GM18505 (cell line): ENCODE results near the gene WDR19.

ENCODE experiments used
- ATAC-seq: cut with Tn5 transposase; IDR thresholded peaks from one replicate; pipeline ENCODE4 v1.9.1; 2021; ENCODE audit not compliant: unreplicated experiment
- POLR2A ChIP-seq: IDR thresholded peaks from 4 replicates; pipeline ENCODE4 v1.6.1; 2011; ENCODE audit warnings: borderline replicate concordance; ENCODE audit not compliant: insufficient read depth, insufficient read length; ENCODE audit errors: extremely low read depth

Gene WDR19

DNA sequence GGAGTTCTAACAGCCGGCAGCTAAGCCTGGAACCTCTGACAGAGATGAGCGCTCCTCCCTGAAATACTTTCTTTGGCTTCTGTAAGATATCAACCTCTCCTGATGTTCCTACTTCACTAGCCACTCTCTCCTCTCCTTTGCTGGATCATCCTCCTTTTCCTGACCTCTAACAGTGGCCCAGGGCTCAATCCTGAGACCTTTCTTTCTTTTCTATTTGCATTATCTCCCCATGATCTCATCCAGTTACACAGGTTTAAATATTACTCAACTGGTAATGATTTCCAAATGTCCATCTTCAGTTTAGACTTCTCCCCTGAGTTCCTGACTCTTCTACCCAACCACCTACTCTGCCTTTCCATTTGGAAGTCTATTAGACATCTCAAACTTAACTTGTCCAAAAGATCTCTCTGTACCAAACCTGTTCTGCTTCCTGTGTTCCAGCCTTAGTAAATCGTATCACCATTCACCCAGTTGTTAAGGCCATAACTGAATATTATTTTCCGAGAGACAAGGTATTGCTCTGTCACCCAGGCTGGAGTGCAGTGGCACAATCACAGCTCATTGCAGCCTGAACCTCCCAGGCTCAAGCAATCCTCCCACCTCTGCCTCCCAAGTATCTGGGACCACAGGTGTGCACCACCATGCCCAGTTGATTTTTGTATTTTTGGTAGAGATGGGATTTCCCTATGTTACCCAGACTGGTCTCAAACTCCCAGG lies 142.7 kb downstream of the WDR19 start:
- ATAC-seq = no peak

DNA sequence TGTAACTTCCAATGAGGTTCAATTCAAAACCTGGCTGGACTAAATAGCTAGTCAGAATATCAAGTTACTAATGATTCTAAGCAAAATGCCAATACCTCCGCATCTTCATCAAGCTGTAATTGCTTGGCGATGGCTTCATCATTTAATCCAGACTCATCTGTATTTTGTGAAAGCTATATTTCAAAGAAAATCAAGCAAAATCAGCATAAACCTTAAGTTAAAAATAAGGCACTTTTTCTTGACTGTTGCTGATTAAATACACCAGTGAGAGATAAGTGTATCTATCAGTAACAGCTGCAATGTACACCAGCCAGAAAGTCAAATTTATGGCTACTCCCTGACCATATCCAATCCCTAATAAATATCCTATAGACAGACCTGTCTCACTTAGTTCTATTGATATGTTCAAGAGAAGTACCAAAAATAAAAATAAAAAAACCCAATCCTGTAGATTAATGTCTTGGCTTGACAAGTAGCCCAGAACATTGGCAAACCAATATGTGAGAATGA lies 144.2 kb downstream of the WDR19 start:
- ATAC-seq = no peak

More for the DNA sequence above, 142.7 kb downstream of the WDR19 start:
- no peak for TF ChIP-seq POLR2A

DNA sequence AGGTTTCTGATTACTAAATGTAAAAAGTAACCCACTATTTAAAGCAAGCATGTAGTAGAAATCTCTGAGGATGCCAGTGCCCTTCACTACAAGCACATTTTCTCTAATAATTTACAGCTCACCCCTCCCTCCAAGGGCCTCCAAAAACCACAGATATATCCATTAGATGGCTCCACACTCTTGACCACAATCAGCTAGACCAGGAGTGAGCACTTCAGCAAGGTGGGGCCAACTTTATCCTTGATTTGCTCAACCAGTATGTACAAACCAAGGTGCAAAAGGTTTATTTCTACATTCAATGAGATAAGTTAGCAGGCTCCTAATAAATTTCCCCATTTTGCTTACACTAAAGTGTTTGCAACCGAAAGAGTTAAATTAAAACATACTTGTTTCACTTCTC lies 148.0 kb downstream of the WDR19 start:
- no peak for TF ChIP-seq POLR2A
- ATAC-seq = no peak

More for the DNA sequence above, 144.2 kb downstream of the WDR19 start:
- TF ChIP-seq POLR2A = no peak

GRCh38 chr4:39331191-39331590 lies 148.9 kb downstream of the WDR19 start:
- no peak for TF ChIP-seq POLR2A

More at GRCh38 chr4:39331191-39331590, 148.9 kb downstream of the WDR19 start:
- ATAC-seq = no peak
